Vagina (tissue), 2 donors: ENCODE data around the gene EIF4G1.

Experiments
- CTCF ChIP-seq, 3 experiments: fragments of 450-650 bp in 2 of 3; fragments of 200-600 bp in 1 of 3; sonication (generic) in 1 of 3; IDR thresholded peaks; one replicate each; pipeline ENCODE4 v1.5.1; 2017 to 2019; ENCODE audit warnings: antibody characterized with exemption in 3 of 3, mild to moderate bottlenecking in 2 of 3, moderate library complexity in 2 of 3
- POLR2A ChIP-seq, 2 donors: fragments of 450-650 bp; IDR thresholded peaks; one replicate each; pipeline ENCODE4 v1.6.1; 2017; ENCODE audit warnings: antibody characterized with exemption in 2 of 2, mild to moderate bottlenecking in 2 of 2, moderate library complexity in 2 of 2

DNA sequence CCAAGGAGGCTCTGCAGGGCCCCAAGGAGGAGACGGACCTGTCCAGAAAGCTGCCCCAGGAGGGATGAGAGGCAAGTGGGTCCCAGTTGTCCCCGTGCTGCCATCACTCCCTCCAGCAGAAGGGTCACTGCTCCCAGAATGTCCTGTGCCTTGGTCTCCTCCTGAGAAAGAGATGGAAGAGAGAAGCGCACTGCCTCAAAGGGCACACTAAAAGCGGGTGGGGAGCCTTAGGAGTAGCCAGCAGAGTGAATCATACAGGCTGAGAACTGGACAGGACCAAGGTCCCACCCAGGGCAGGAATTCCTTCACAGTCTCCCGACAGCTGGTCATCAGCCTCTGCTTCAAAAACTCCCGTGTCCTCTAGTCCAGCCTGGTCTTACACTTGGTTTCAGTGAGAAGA is 59.0 kb downstream of the EIF4G1 start:
- TF ChIP-seq CTCF (IDR thresholded peaks at IDR 0.05) (no peak), POLR2A (IDR thresholded peaks at IDR 0.05) (no peak)
